ENCODE results near the gene SLC9A1. TPM values are rescaled to one million over a fixed set of nuclear protein-coding genes. Genes with fewer than 3 reads are reported as not detected.

SLC9A1 gene
- total RNA-seq, 2 experiments from 2014 or later: 5.8 to 19.2 TPM

- no peaks in the 10 kb centered on the region for H4K20me1 ChIP-seq (ENCODE audit: insufficient read depth, low read length)
- no peaks in the 10 kb centered on the region for H3K79me2 ChIP-seq (ENCODE audit: insufficient read depth, low read depth, low read length)
- no peaks in the 10 kb centered on the region; the same call in 1 of the 2 replicates for H3K36me3 ChIP-seq (ENCODE audit: insufficient read depth, low read length)
- H3K9me3 ChIP-seq (ENCODE audit: low read length): no peaks in the 10 kb centered on the region
- H3K4me3 ChIP-seq (ENCODE audit: low read depth, low read length, poor library complexity, severe bottlenecking): no peak overlapping the region
- DNase-seq (ENCODE audit: low spot score): no peak
- H3K4me1 ChIP-seq (ENCODE audit: insufficient read depth, low read length, poor library complexity, severe bottlenecking): peaks cover 24% of the 10 kb centered on the region
- H3K4me2 ChIP-seq (ENCODE audit: low read length): no peak overlapping the region
- CTCF ChIA-PET (ENCODE audit: unreplicated experiment): interaction anchor here (1.4 kb wide), 1 partner anchor 8 kb away, joined by 9 read pairs; no protein-coding TSS in a partner anchor
- intact Hi-C loops (cut with micrococcal nuclease; ENCODE audit: unreplicated experiment): loop anchor here (5.0 kb wide), 1 partner anchor 289 kb away; the partner anchor contains the start of gene GPR3
- no peak for TF ChIP-seq CTCF (conservative IDR thresholded peaks at IDR 0.05; ENCODE audit: low read length)
- no peak for TF ChIP-seq EZH2phosphoT487 (IDR thresholded peaks at IDR 0.05; ENCODE audit: borderline replicate concordance, low read depth, low read length)
- H3K9me2 ChIP-seq (ENCODE audit: insufficient read depth, low read length): no peaks in the 10 kb centered on the region
- H2AFZ ChIP-seq (ENCODE audit: low read length): no peak overlapping the region
- BruUV-seq (replicated peaks): no TSS peak
- POLR2A ChIA-PET: interaction anchor here (0.7 kb wide), 1 partner anchor 16 kb away, joined by 3 read pairs; no protein-coding TSS in a partner anchor
- no peak overlapping the region for H3K27ac ChIP-seq (ENCODE audit: low read depth, low read length, poor library complexity, severe bottlenecking)
These were observed 51.4 kb downstream of the SLC9A1 start for GRCh38 chr1:27103498-27103897.

GRCh38 chr1:27102707-27103468 lies 52.0 kb downstream of the SLC9A1 start:
- ChIA-PET CTCF (ENCODE audit: unreplicated experiment) (interaction anchor here (0.9 to 1.4 kb wide), 3 partner anchors 9 to 194 kb away, joined by 3 to 9 read pairs (median 3); no protein-coding TSS in a partner anchor), POLR2A (no interaction called here)
- H3K79me2 ChIP-seq (ENCODE audit: insufficient read depth, low read depth, low read length): no peaks in the 10 kb centered on the region
- no peak overlapping the region for H3K4me2 ChIP-seq (ENCODE audit: low read length)
- H3K36me3 ChIP-seq (ENCODE audit: insufficient read depth, low read length): no peaks in the 10 kb centered on the region; the same call in 1 of the 2 replicates
- intact Hi-C loops (cut with micrococcal nuclease; ENCODE audit: unreplicated experiment): loop anchor here (1.0 to 5.0 kb wide), 3 partner anchors 95 to 289 kb away; partner anchors contain the start of gene GPR3
- TF ChIP-seq CTCF (conservative IDR thresholded peaks at IDR 0.05; ENCODE audit: low read length) (peak; percentile 92), EZH2phosphoT487 (IDR thresholded peaks at IDR 0.05; ENCODE audit: borderline replicate concordance, low read depth, low read length) (no peak)
- no peak overlapping the region for H3K27ac ChIP-seq (ENCODE audit: low read depth, low read length, poor library complexity, severe bottlenecking)
- no peaks in the 10 kb centered on the region for H3K9me2 ChIP-seq (ENCODE audit: insufficient read depth, low read length)
- no peak overlapping the region for H3K4me3 ChIP-seq (ENCODE audit: low read depth, low read length, poor library complexity, severe bottlenecking)
- no peaks in the 10 kb centered on the region for H3K9me3 ChIP-seq (ENCODE audit: low read length)
- H4K20me1 ChIP-seq (ENCODE audit: insufficient read depth, low read length): no peaks in the 10 kb centered on the region
- H2AFZ ChIP-seq (ENCODE audit: low read length): no peak overlapping the region
- BruUV-seq (replicated peaks): no TSS peak
- H3K4me1 ChIP-seq (ENCODE audit: insufficient read depth, low read length, poor library complexity, severe bottlenecking): peaks cover 24% of the 10 kb centered on the region
- peak; percentile 70 for DNase-seq (ENCODE audit: low spot score)

All from OCI-LY7 (cell line).